Spinal cord (tissue), 10 donors: ENCODE data around the gene NPAS3. TPM values are rescaled to one million over a fixed set of nuclear protein-coding genes. Genes with fewer than 3 reads are reported as not detected.
A peak's percentile ranks its signal among the peaks of the same experiment; 100 is the strongest.

Experiments
- DNase-seq, 6 donors: peaks; one replicate each; pipeline versions ENCODE4 v3.0.0 to v3.0.0-alpha.2; 2013 to 2015; ENCODE audit warnings: low spot score in 6 of 6, low read depth in 4 of 6
- H3K27ac ChIP-seq: one replicate; pipeline ENCODE4 v1.5.1; 2013; ENCODE audit warnings: low read depth, low read length, control low read depth
- H3K27me3 ChIP-seq: one replicate; pipeline ENCODE4 v1.6.1; 2013; ENCODE audit warnings: low read length; ENCODE audit not compliant: control insufficient read depth, insufficient read depth
- H3K36me3 ChIP-seq: one replicate; pipeline ENCODE4 v1.6.1; 2013; ENCODE audit warnings: low read length; ENCODE audit not compliant: control insufficient read depth, insufficient read depth
- H3K4me1 ChIP-seq: one replicate; pipeline ENCODE4 v1.6.1; 2013; ENCODE audit warnings: low read length; ENCODE audit not compliant: control insufficient read depth, insufficient read depth
- H3K4me3 ChIP-seq: one replicate; pipeline ENCODE4 v1.5.1; 2013; ENCODE audit warnings: low read depth, low read length, control low read depth
- H3K9me3 ChIP-seq: one replicate; pipeline ENCODE4 v1.6.1; 2013; ENCODE audit warnings: low read length; ENCODE audit not compliant: control insufficient read depth, insufficient read depth
- WGBS: methylation state at CpG from one replicate; pipeline ENCODE4 v1.1.5; 2013; ENCODE audit warnings: missing lambda C conversion rate; ENCODE audit not compliant: insufficient coverage; 5-methylcytosine and 5-hydroxymethylcytosine counted together
- polyA plus RNA-seq, 2 donors: library from polyadenylated mRNA; unstranded; fragments of 120-200 nt; gene quantifications; one replicate each; pipeline ENCODE4 v1.2.1, GENCODE V29; 2013; ENCODE audit not compliant: insufficient read length in 2 of 2
- total RNA-seq, 2 donors: library from RNA; depleted of rRNA in 1 of 2; stranded (reverse); fragments of 120-200 nt in 1 of 2; fragments of >200 nt in 1 of 2; gene quantifications; one replicate each; pipeline versions ENCODE4 v1.2.3 to v1.2.4, GENCODE V29; 2013 to 2014
- donor health status: healthy.

Gene NPAS3
- total and polyA plus RNA-seq, 4 donors: 23.2 to 77.3 (median 50.8) TPM

DNA sequence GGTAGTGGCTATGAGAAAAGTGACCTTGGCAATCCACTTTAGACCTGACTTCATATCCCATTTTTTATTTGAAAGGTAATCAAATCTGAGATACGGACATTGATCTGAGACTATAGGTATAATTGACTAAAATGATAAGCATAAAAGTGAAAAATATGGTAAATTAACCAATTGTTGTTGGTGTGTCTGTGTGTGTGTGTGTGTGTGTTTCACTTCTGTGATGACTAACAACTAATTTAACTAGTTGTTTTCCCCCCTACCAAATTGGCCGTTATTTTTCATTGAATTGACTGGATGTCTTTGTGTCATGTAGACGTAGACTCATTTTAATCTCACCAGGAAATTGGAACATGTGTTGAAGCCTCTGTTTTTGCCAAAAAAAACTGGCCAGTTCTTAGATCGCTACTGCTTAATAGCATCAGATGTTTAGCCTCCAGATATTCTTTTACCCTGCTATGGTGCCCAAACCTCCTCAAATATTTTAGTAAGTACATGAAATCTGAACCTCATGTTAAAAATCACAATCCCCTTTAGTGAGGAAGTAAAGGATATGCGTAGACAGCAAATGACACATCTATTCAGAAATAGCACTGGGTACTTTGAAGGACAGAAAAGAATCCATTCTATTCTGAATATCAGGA is 617.2 kb downstream of the NPAS3 start:
- no peaks in the 10 kb centered on the region for H3K36me3 ChIP-seq
- H3K27me3 ChIP-seq: no peaks in the 10 kb centered on the region
- no peaks in the 10 kb centered on the region for H3K9me3 ChIP-seq
- no peak overlapping the region for H3K4me3 ChIP-seq
- no peaks in the 10 kb centered on the region for H3K4me1 ChIP-seq
- no peak for DNase-seq
- WGBS: no CpG with 5 or more reads among the region's 5 CpGs
- no peak overlapping the region for H3K27ac ChIP-seq

- H3K9me3 ChIP-seq: no peaks in the 10 kb centered on the region
Measured at GRCh38 chr14:33556382-33557121, 617.9 kb downstream of the NPAS3 start.

DNA sequence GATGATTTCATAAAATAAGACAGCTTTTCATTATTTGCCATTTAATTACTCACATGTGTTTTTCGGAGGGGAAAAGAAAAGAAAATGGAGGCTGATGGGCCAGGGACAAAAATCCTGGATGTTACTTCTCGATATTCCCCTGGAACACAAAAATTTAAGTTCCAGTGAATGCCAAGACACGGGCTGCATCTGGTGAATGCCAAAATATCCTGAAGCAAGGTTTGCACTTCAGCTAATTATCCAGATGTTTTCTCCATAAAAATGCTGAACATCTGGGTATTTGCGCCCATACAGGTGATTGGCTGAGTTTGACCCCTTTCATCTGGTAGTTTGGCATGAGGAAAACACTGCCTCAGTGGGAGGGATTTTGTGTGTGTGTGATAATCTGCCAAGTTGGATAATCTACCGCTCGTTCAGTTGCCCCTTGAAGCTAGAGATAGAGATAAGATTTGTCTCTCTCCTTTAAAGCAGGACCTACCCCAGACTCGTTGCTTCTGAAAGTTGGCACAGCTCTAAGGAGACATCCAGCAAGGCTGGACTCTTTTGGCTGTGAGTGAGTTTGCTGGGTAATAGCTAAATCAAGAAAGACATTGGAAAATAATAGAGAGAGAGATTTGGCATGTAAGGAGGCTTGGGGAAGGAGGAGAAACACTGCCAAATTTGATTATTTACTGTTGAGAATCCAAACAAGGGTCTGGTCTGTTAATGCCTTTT is 622.2 kb downstream of the NPAS3 start:
- peak in 3 of 6 donors; percentile 44 to 78 (median 77) for DNase-seq
- Histone ChIP-seq H3K27ac (peak overlapping the region; percentile 38), H3K4me3 (no peak overlapping the region), H3K27me3 (no peaks in the 10 kb centered on the region), H3K4me1 (no peaks in the 10 kb centered on the region), H3K36me3 (no peaks in the 10 kb centered on the region), H3K9me3 (no peaks in the 10 kb centered on the region)
- WGBS: 50% methylated on average over 3 of the region's 7 CpGs

More at GRCh38 chr14:33556382-33557121, 617.9 kb downstream of the NPAS3 start:
- no CpG with 5 or more reads among the region's 2 CpGs for WGBS
- Histone ChIP-seq H3K27me3 (no peaks in the 10 kb centered on the region), H3K27ac (no peak overlapping the region), H3K4me1 (no peaks in the 10 kb centered on the region), H3K36me3 (no peaks in the 10 kb centered on the region), H3K4me3 (no peak overlapping the region)
- no peak for DNase-seq

- WGBS: no CpG with 5 or more reads among the region's 7 CpGs
- H3K4me1 ChIP-seq: no peaks in the 10 kb centered on the region
- H3K4me3 ChIP-seq: no peak overlapping the region
- H3K9me3 ChIP-seq: no peaks in the 10 kb centered on the region
- H3K36me3 ChIP-seq: no peaks in the 10 kb centered on the region
- DNase-seq: peak in 1 of 6 donors; percentile 83
- H3K27ac ChIP-seq: peak overlapping the region; percentile 38
- H3K27me3 ChIP-seq: no peaks in the 10 kb centered on the region
Measured at GRCh38 chr14:33561488-33562175, 623.0 kb downstream of the NPAS3 start.

GRCh38 chr14:33563191-33563900 is 624.7 kb downstream of the NPAS3 start:
- no peak for DNase-seq
- Histone ChIP-seq H3K4me1 (no peaks in the 10 kb centered on the region), H3K9me3 (no peaks in the 10 kb centered on the region), H3K27me3 (no peaks in the 10 kb centered on the region), H3K36me3 (no peaks in the 10 kb centered on the region), H3K27ac (no peak overlapping the region), H3K4me3 (no peak overlapping the region)
- 67% methylated on average over 1 of the region's 2 CpGs for WGBS

DNA sequence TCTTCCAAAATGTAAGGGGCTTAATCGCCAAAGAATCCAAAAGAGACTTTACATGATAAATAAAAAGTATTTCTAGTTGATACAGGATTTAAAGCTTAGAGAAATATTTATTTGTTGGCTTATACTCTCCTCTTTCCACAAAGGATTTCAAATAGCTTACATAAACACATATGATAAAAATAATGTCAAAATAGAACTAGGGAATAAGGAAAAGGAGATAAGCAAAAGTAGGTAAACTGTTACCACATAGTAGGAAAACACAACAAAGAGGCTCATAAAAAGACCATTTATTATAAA is 625.2 kb downstream of the NPAS3 start:
- no CpG with 5 or more reads among the region's 1 CpG for WGBS
- Histone ChIP-seq H3K27me3 (no peaks in the 10 kb centered on the region), H3K9me3 (no peaks in the 10 kb centered on the region), H3K36me3 (no peaks in the 10 kb centered on the region), H3K4me3 (no peak overlapping the region), H3K4me1 (no peaks in the 10 kb centered on the region), H3K27ac (no peak overlapping the region)
- no peak for DNase-seq

GRCh38 chr14:33564774-33565630 is 626.3 kb downstream of the NPAS3 start:
- Histone ChIP-seq H3K4me3 (no peak overlapping the region), H3K4me1 (no peaks in the 10 kb centered on the region), H3K9me3 (no peaks in the 10 kb centered on the region), H3K36me3 (no peaks in the 10 kb centered on the region), H3K27ac (no peak overlapping the region), H3K27me3 (no peaks in the 10 kb centered on the region)
- DNase-seq: no peak
- WGBS: no CpG with 5 or more reads among the region's 3 CpGs

GRCh38 chr14:33566082-33566481 is 627.4 kb downstream of the NPAS3 start:
- H3K9me3 ChIP-seq: no peaks in the 10 kb centered on the region
- H3K27me3 ChIP-seq: no peaks in the 10 kb centered on the region
- no peak overlapping the region for H3K27ac ChIP-seq
- H3K4me1 ChIP-seq: peaks cover 1% of the 10 kb centered on the region
- no peaks in the 10 kb centered on the region for H3K36me3 ChIP-seq
- H3K4me3 ChIP-seq: no peak overlapping the region
- DNase-seq: no peak
- WGBS: 80% methylated on average over 7 of the region's 9 CpGs
